Measurements from ENCODE around the gene UNKL.
"Not testable (repeated sequence)": the region's sequence is repeated elsewhere in the genome, so short reads cannot be mapped to it uniquely, and the experiment has no call there.

DNA sequence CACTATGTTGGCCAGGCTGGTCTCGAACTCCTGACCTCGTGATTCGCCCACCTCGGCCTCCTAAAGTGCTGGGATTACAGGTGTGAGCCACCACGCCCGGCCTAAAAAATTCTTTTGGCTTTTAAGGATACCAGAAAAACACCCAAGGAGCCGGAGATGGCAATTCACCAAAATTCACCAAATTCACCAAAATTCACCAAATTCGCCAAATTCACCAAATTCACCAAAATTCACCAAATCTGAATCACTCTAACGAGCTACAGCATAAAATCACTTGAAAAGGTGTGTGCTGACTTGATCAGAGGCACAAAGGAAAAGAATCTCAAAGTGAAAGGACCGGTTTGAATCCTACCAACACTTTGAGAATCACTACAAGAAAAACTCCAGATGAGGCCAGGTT is 85.5 kb downstream of the UNKL start:
- TF ChIP-seq, protein P1, sequence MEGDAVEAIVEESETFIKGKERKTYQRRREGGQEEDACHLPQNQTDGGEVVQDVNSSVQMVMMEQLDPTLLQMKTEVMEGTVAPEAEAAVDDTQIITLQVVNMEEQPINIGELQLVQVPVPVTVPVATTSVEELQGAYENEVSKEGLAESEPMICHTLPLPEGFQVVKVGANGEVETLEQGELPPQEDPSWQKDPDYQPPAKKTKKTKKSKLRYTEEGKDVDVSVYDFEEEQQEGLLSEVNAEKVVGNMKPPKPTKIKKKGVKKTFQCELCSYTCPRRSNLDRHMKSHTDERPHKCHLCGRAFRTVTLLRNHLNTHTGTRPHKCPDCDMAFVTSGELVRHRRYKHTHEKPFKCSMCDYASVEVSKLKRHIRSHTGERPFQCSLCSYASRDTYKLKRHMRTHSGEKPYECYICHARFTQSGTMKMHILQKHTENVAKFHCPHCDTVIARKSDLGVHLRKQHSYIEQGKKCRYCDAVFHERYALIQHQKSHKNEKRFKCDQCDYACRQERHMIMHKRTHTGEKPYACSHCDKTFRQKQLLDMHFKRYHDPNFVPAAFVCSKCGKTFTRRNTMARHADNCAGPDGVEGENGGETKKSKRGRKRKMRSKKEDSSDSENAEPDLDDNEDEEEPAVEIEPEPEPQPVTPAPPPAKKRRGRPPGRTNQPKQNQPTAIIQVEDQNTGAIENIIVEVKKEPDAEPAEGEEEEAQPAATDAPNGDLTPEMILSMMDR (IDR thresholded peaks at IDR 0.05) = not testable (repeated sequence)
- not testable (repeated sequence) for TF ChIP-seq POLR2A (IDR thresholded peaks at IDR 0.05)
